AG04449 (cell line): Measurements from ENCODE around the gene NCCRP1.

ENCODE experiments used
- CTCF ChIA-PET: fragments of 350-600 bp; formaldehyde crosslinking; extraction: SDS; loops from one replicate; lab custom pipeline; 2021; ENCODE audit warnings: antibody characterized with exemption; lab: Yijun Ruan, JAX
- POLR2A ChIA-PET: fragments of 400-600, 350-600 bp; formaldehyde crosslinking; extraction: SDS; loops from one replicate; lab custom pipeline; 2020; ENCODE audit warnings: antibody characterized with exemption, inconsistent platforms; lab: Yijun Ruan, JAX
- DNase-seq: peaks from one replicate; pipeline ENCODE4 v3.0.0-alpha.2; 2010; ENCODE audit warnings: low read depth, low spot score
- H3K4me3 ChIP-seq: 2 replicates; pipeline ENCODE4 v1.5.1; 2011; ENCODE audit warnings: low read depth, mild to moderate bottlenecking, control low read depth, low read length
- CTCF ChIP-seq: IDR thresholded peaks from one replicate; pipeline ENCODE4 v1.5.1; 2011; ENCODE audit warnings: mild to moderate bottlenecking, moderate library complexity, low read length, control low read depth, inconsistent platforms; ENCODE audit not compliant: insufficient read depth; ENCODE audit errors: missing control alignments

The NCCRP1 gene

DNA sequence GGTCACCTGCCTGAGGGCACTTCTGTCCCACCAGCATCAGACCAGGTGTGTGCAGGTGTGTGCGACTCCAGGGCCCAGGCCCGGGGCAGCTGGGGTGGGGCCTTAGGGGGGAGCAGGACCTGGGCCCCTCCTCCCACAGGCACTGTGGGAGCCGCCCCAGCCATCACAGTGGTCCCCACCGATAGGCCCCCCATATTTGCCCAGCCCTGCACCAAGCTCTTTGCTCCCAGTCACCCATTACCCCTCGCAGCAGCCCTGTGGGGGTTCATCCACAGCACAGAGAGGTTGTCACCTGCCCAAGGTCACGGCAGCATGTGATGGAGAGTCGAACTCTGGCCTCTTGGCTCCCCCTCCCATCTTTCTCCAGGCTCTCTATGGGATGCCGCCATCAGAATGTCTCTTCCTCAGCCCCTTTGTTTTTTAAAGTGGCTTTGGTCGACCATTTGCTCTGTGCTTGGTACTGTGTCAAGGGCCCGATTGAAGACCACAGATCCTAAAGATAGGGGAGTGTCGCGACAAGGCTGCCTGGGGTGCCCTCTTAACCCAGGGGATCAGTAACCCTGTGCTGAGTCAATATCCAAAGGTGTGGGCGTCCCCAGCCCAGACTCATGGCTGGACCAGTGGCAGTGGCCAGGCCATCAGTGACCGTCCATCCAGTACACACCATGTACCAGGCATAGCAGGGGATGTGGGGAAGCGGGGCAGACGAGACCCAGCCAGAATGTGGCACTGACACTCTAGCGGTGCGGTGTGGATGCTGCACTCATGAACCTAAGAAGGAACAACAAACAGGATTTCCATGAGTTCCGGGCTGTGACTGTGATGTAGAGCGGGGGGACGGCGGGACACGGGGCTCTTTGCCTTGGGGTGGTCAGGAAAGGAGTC lies 28.3 kb upstream of the NCCRP1 start:
- ChIA-PET POLR2A (no interaction called here), CTCF (no interaction called here)
- H3K4me3 ChIP-seq = no peak overlapping the region
- DNase-seq = no peak
- no peak for TF ChIP-seq CTCF

GRCh38 chr19:39169143-39169810 lies 27.5 kb upstream of the NCCRP1 start:
- ChIA-PET POLR2A (no interaction called here), CTCF (no interaction called here)
- DNase-seq = no peak
- TF ChIP-seq CTCF = no peak
- no peak overlapping the region for H3K4me3 ChIP-seq

DNA sequence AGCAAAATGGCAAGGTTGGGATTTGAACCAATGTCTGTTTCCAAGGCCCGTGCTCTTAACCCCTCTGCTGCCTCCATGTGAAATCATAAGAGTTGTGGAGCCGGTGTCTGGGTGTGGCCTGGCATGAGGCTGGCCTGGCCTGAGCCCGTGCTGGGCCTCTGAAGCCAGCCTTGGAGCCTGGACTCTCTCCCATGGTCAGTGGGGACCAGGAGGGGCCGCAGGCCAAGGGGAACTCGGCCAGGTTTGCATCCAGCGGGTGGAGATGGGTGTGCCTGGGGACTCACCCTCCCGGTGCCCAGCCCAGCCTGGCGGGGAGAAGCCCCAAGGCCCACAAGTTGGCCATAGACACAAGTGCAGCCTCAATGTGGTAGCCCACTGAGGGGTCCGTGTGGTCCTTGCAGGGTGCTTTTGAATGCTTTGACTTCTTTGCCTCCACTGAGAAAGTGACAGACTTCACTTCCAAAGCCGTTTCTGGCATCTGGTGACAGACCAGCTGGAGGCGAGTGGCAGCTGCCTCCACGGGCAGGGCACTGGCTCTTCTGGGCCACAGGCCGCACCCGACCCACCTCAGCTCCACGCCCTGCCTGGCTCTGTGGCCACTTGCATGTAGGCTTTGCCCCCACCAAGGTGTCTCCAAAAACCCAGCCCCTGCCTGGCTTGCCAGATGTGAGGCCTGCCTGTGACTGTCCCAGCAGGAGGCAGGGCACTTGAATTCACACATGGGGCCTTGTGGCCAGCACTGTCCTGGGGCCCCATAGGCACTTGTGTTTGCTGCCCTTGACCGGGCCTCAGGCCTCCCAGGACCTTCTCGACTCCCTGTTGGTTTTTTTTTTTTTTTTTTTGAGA lies 26.2 kb upstream of the NCCRP1 start:
- CTCF ChIA-PET = no interaction called here
- POLR2A ChIA-PET = no interaction called here

DNA sequence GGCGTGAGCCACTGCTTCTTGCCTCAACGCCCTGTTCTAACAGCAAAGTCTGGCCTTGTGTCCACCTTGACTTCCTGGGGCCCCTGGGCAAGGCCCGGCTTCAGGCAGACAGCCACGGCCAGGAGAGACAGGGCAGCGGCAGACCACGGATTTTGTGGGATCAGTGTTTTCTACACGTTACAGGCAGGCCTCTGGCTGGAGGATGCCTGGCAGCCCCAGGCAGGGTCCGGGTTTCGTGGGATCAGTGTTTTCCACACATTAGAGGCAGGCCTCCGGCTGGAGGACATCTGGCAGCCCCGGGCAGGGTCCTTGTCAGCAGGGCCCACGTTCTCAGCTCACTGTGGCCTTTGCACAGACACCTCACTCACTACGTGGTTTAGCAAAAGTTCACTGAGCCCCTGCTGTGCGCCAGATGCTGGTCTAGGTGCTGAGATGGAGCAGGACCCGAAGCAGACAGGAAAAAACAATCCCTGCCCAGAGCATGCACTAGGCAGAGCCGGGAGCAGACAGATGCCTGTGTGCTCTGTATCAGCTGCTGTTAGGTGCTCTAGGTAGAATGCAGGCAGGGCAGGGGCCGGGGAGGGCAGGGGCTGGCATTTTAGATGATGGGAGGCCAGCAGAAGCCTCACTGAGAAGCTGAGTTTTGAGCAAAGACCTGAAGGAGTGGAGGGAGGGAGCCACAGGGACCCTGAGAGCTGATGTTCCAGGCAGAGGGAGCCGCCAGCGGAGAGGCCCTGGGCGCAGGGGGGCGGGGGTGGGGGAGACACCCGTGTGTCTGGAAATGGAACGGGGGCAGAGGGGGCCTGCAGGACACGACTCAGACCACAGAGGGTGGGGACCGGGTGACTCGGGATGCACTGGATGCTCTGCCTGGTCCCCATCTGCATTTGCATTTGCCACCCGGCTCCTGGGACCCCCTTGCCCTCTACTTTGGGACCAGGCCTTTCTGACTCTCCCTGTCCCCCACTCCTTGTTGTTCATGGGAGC lies 25.0 kb upstream of the NCCRP1 start:
- TF ChIP-seq CTCF = no peak
- DNase-seq = no peak
- CTCF ChIA-PET = interaction anchor here (1.0 kb wide), 1 partner anchor 50 kb away, joined by 3 read pairs; no protein-coding TSS in a partner anchor
- POLR2A ChIA-PET = no interaction called here
- no peak overlapping the region for H3K4me3 ChIP-seq

More for the DNA sequence above, 26.2 kb upstream of the NCCRP1 start:
- no peak overlapping the region for H3K4me3 ChIP-seq
- TF ChIP-seq CTCF = no peak
- no peak for DNase-seq

GRCh38 chr19:39172700-39173501 lies 23.9 kb upstream of the NCCRP1 start:
- DNase-seq = no peak
- ChIA-PET POLR2A (no interaction called here), CTCF (no interaction called here)
- TF ChIP-seq CTCF = no peak
- no peak overlapping the region for H3K4me3 ChIP-seq
